ENCODE results near the gene PTPRC.

GRCh38 chr1:198620218-198620617 is 18.6 kb upstream of the PTPRC start:
- TF ChIP-seq TEAD4 (IDR thresholded peaks at IDR 0.05): no peak
- no peak for TF ChIP-seq YY1 (IDR thresholded peaks at IDR 0.05; ENCODE audit: low read depth)

All from Ishikawa (cell line).